H1 (cell line): ENCODE measurements around the gene SEPTIN2.
"Not testable (repeated sequence)": the region's sequence is repeated elsewhere in the genome, so short reads cannot be mapped to it uniquely, and the experiment has no call there.

ENCODE experiments used
- ATF2 ChIP-seq: IDR thresholded peaks from 2 replicates; pipeline ENCODE4 v1.6.1; 2012; ENCODE audit warnings: low read length, inconsistent platforms
- BRCA1 ChIP-seq: IDR thresholded peaks from 2 replicates; pipeline ENCODE4 v1.6.1; 2012; ENCODE audit warnings: low read depth, low read length, improper control_type of control experiment
- CTCF ChIP-seq, 3 experiments: IDR thresholded peaks; 1 replicate in 2 of 3; 2 replicates in 1 of 3; pipeline versions ENCODE4 v1.5.1 to v1.6.1; 2011; ENCODE audit warnings: low read length in 3 of 3, mild to moderate bottlenecking in 3 of 3, inconsistent platforms in 2 of 3, low read depth in 1 of 3, moderate library complexity in 1 of 3; ENCODE audit not compliant: insufficient read depth in 1 of 3; ENCODE audit errors: control extremely low read depth in 1 of 3
- PHF8 ChIP-seq: fragments of 200-600 bp; sonication (generic); conservative IDR thresholded peaks from 2 replicates; pipeline ENCODE4 v1.7.1; 2012; ENCODE audit warnings: low read depth, mild to moderate bottlenecking, inconsistent platforms, low read length, moderate library complexity
- POLR2AphosphoS5 ChIP-seq: IDR thresholded peaks from 2 replicates; pipeline ENCODE4 v1.6.1; 2011; ENCODE audit warnings: low read depth, low read length
- RFX5 ChIP-seq: IDR thresholded peaks from 2 replicates; pipeline ENCODE4 v1.6.1; 2011; ENCODE audit warnings: low read depth, low read length, improper control_type of control experiment, borderline replicate concordance
- TBP ChIP-seq: IDR thresholded peaks from 2 replicates; pipeline ENCODE4 v1.6.1; 2011; ENCODE audit warnings: low read depth, low read length, improper control_type of control experiment

- not testable (repeated sequence) for TF ChIP-seq ATF2; CTCF (IDR thresholded peaks at IDR 0.05; ENCODE audit: control extremely low read depth in 1 of 3, insufficient read depth in 1 of 3, low read depth in 1 of 3, low read length in 3 of 3); PHF8; RFX5; TBP; BRCA1; POLR2AphosphoS5
Measured at GRCh38 chr2:241385450-241385849, 69.7 kb downstream of the SEPTIN2 start.
